IPS-11a (cell line): ENCODE results near the gene ELMO1.
"Not testable (repeated sequence)": the region's sequence is repeated elsewhere in the genome, so short reads cannot be mapped to it uniquely, and the experiment has no call there.

Source experiments
- H3K4me3 ChIP-seq: one replicate; pipeline ENCODE4 v1.5.1; 2013; ENCODE audit warnings: low read depth, low read length, control low read depth

Gene ELMO1

DNA sequence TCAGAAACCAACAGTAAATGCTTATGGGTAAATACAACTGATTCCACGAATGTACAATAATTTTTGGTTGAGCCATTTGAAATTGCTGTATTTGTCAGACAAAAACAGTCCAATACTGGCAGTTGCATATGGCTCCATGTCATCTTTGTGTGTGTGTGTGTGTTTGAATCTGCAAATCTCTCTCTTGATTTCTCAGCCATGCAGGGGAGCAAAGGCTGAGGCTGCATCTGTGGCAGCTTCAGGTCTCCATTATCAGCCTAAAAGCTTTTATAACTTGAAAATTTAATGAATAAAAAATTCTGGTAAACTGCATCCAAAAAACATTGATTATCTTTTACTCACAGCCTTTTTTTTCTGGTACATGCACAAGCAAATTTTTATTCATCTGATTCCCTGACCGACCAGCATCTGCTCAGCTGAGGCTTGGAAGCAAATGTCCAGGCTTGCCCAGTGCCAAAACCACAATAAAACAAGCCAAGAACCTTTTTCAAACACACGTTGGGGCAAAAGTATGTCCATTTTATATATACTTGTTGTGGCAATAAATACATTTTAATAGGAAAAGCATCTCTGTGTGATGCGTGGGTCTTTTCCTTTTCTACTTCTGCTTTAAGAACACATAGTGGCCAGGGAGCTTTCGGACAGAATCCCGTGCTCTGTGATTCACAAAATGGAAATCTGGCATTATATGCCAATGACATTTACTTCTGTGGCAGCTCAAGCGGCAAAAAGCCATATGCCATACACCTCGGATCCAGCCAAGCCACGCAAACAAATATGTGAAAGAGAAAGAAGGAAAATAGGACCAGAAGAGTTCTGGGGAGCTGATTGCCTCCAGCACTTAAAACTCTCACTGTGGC lies 448.8 kb downstream of the ELMO1 start:
- H3K4me3 ChIP-seq, result no peak overlapping the region

DNA sequence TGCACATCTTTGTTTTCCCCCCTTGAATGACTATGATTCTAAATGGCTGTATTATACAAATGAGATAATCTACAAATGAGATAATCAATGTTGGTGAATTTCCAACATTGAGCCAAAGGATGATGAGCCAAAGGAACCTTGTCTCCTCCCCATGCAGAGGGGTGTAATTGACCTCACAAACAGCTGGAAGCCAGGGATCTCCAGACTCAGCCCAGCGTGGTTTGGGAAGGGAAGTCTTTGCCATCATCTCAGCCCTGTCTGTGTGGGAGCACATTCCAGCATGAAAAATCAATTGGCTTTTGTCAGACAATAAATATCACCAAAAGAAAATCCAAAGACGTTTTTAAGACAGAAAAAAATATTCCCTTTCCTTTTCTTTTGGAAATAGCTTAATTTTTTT lies 452.9 kb downstream of the ELMO1 start:
- no peak overlapping the region for H3K4me3 ChIP-seq

DNA sequence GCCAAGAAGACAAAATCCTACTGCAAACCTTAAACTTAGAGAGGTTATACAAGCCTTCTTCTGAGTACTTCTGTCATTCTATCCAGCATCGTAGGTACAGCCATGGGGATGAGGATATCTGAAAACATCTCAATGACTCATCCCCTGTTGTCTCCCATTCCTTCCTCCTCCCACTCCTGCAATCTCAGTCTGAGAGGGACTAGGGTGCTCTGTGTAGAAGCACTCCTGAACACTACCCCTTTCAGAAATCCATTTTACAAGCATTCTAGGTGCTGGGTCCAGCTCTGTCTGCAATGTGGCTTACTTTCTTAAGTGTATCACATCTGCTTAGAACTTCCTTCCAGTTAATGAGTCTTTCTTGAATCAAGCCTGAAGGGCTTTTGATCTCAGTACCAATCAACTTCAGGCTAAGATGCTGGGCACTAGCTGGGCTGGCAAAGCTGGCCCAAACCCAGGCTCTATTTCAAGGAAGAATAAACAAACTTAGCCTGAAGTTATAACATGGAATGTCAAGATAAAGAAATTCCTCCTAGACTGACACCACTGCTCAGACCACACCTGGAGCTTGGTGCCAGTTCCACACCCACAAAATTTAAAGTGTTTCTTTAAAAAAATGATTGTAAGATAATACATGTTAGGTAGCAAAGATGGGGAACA lies 454.1 kb downstream of the ELMO1 start:
- H3K4me3 ChIP-seq, result no peak overlapping the region

DNA sequence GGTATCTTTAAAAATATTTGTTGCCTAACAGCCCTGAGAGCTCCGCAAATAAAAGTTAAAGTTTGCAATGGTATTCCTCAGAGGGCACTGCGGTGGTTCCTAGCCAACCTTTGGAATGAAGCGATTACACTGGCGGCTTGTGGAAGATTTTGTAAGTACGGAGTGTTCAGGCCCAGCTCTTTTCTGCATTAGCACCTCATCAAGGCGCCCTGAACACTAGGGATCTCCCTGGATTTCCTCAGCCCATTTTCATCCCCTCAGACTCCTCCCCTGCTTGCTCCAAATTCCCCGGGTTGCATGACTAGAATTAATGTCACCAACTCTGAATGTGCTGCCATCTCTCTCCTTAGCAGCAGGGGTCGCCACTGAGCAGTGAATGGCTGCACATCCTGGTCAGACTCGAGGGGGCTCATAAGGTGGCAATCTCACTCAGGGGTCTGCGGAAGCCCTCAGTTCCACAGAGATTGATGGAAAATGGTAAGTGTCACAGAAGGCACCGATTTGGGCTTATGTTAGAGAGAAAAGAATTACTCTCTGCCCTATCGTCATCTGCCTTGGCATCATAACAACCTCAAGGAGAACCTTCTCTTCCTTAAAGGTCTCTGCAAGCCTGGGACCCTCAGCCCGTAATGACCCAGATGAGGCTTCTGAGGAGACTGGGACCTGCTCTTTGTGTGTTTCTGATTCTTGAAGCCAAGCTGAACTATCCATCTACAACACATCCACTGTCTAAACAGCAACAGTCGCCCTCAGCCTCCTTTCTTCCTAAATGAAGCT lies 461.5 kb downstream of the ELMO1 start:
- H3K4me3 ChIP-seq, result no peak overlapping the region

DNA sequence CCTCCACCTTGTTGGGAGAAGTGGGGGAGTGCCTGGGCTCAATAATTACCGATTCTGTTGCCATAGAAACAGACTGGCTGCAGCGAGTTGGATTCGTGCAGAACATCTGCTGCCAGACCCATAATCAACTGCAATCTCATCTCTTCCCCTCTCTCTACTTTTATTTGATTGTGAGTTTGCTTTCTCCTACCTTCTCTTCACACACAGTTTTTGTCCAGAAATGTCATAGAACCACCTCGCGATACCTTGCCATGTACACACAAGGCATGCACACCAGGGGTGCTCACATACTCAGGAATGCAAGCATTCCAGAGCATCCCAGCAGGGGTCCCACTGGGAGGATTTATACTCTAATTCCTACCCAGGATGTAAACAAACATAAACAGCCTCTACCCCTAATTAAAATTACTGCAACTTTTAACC lies 462.1 kb downstream of the ELMO1 start:
- H3K4me3 ChIP-seq, result no peak overlapping the region

DNA sequence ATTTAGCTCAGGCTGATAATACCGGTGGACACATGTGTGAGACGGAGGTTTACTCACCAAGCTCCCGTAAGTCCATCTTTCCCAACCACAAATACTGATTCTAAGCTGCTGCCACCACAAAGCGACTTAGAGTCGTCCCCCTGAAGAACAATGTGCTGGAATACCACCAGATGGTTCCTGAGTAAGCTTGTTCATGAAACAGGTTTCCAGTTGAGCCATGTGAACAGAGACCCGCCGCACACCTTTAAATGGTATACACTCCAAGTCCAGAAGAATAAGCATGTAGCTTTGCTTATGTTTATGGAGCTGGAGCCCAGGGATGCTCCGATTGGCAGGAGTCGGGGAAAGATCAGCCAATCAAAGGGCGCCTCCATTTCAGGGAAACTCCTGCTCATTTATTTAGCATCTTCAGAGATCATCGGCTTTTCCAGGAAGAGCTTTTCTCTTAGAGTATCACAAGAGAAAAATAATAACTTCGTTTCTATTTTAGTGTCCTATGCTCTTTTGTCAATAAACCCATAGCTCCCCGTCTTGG lies 462.7 kb downstream of the ELMO1 start:
- no peak overlapping the region for H3K4me3 ChIP-seq

DNA sequence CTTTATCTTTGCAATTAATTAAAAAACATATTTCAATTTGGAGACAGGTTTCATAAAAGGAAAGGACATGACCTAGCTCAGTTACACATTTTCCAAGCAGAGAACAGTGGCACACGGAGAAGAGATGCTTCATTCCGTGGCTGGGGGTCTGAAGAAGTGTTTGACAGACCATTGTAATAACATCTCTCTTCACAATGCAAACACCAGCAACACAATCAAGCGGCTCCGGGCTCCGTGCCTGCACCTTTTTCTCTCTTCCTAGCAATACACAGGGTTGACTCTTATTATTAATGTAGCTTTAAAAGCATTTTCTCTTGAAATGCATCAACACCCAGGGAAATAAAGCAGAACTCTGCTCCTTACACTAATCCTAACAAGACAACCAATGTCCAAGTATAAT lies 463.3 kb downstream of the ELMO1 start:
- H3K4me3 ChIP-seq, result no peak overlapping the region

DNA sequence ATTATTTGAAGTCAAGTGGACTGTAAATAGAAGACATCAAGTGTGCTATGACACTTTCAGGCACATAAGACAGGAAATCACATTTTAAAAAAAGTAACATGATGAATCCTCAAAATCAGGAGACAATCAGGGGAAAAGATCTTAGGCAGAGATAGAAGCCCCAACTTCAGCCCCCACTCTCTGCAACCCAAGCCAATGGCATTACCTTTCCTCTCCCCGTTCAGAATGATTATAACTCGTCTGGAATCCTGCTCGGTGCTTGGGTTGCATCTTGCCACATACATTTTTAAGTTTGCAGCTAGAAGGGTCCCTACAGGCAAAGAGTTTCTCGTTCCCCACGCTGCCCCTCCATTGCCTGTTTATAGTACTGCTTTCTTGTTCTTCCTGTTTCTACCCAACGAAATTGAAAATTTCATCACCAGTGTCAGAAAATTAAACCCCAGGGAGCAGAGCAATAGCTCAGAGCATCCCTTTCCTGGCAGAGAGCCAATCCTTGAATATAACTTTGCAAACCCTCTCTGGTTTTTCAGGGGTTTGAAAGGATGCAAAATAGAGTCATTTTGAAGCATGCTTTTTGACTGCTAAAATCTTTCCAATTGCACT lies 463.9 kb downstream of the ELMO1 start:
- no peak overlapping the region for H3K4me3 ChIP-seq

DNA sequence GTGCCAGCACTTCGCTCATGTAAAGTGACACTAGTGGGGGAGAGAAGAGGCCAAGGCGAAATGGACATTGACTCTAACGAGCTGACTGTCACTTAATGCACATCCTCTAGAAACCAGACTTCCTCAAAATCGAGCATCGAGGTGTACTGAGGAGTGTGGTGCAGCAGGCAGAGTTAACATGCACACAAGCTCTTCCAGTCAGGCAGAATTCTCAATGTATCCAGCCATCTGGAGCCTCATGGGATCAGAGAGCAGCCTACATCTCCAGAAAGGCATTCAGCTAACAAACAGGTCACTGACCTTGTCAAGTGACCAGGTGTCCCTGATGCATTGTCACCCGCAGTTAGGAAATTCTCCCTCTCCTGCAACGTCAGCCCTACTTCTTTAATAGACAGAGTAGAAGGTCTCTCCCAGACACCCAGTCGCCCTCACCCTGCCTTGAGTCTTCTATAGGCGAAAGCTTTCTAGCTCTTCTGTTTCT lies 464.6 kb downstream of the ELMO1 start:
- H3K4me3 ChIP-seq, result no peak overlapping the region

DNA sequence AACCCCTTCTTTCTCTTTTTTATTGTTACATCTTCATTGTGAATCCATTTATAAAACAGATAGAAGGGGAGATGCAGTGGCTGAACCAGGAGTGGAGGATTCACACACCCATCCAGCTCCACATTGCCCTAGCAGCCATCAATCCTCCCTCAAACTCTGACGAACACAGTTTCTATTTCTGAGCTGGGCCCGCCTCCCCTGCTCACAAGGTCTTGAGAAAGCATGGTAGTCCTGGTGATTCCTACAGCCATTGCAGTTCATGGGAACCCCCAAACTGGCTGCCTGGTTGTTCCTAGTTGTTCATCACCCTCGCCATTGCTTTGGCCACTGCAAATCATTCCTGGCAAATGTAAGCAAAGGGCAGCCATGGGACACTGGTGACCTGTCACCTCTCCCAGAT lies 465.9 kb downstream of the ELMO1 start:
- H3K4me3 ChIP-seq, result no peak overlapping the region

DNA sequence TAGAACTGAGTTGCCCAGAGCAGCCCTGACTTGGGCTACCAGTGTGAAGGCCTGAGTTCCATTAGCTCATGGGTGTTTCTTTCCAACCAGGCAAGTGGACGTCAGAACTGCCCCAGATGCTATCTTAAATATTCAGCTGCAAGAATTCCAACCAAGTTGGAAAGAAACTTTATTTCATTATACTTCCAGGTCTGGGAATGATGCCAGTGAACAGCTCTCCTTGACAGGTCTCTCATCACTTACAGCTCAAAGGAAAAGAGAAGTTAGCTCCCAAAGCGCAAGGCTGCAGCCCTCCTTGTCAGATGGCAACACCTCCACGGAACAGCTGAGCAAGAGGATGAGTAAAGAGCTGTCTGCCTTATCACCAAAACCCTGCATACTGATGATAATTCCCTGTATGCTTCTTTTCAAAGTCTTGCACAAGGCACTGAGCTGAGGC lies 468.8 kb downstream of the ELMO1 start:
- H3K4me3 ChIP-seq, result no peak overlapping the region

DNA sequence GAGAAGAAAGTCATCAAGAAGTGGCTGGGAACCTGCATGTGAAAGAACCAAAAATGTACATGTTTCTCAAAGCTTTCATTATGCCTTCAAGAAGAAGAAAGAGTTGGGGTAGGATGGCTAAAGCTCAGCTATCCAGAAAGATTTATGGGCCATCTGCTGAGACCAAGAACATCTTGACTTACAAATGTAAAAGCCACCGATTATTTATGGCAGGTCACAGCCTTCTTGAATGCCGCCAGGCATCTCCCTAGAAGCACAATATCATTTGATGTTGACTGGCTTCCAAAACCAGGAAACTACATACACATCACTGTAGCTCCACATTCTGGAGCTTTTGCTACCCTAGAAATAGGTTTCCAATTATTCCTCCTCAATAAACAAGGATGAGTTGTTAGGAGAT lies 470.2 kb downstream of the ELMO1 start:
- no peak overlapping the region for H3K4me3 ChIP-seq

DNA sequence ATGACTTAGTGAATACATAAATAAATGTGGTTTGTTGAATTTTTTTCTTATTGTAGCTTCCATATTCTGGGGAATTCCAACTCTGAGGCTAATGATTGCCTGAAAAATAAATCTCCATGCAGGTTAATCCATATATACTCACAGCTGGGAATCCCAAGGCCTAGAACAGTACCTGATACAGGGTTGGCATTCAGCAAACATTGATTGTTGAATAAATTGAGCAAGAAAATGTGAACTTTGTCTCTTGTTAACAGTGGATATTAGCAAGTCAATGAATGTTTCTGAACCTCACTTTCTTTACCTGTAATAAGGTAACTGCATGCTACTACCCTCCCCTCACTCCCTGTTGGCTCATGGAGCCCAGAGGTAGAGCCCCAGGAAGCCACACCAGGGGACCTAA lies 470.8 kb downstream of the ELMO1 start:
- no peak overlapping the region for H3K4me3 ChIP-seq

DNA sequence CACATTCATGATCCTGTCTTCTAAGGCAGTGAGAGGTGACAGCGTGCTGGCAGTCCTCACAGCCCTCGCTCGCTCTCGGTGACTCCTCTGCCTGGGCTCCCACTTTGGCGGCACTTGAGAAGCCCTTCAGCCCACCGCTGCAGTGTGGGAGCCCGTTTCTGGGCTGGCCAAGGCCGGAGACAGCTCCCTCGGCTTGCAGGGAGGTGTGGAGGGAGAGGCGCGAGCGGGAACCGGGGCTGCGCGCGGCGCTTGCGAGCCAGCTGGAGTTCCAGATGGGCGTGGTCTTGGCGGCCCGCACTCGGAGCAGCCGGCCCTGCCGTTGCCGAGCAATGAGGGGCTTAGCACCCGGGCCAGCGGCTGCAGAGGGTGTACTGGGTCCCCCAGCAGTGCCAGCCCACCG lies 475.1 kb downstream of the ELMO1 start:
- H3K4me3 ChIP-seq, result not testable (repeated sequence)

DNA sequence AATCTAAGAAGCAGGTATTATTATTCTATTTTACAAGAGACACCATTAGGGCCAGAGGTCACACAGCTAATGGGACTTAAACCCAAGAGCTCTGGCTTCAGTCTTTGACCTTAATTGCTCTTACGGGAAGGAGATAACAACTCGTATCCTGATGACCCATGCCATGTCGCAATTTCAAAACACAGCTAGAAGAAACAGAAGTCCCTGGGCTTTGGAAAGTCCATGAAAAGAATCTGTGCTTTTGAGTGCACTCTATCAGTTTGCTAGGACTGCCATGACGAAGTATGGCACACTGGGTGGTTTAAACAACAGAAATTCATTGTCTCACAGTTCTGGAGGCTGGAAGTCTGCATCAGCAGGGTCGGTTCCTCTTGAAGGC lies 476.5 kb downstream of the ELMO1 start:
- H3K4me3 ChIP-seq, result no peak overlapping the region

DNA sequence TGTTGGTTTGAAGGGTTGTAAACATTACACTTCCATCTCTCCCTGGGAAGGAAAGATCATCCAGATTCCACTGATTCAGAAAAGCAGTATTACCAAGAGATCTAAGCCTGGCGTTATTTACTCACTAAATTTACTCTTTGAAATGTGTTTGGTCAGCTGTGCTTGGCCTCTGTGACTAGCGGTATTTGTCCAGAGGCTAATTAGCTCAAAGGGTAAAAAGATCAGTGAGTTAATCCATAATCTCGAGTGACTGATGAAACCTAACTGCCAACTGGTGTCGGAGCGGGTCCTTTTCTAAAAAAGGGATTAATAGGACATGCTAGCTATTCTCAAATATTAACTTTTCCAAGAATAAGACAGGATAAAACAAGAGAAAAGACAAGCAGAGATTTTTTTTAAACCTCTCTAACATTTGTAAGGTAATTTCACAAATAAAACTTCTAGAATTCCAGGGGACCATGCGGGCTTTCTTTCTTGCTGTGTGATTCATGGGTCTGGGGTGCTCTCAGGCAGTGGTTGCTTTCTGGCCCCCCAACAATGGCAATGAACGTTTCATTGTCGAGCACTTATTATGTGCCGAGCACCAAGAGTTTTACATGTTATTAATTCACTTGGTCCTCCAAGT lies 477.0 kb downstream of the ELMO1 start:
- no peak overlapping the region for H3K4me3 ChIP-seq

DNA sequence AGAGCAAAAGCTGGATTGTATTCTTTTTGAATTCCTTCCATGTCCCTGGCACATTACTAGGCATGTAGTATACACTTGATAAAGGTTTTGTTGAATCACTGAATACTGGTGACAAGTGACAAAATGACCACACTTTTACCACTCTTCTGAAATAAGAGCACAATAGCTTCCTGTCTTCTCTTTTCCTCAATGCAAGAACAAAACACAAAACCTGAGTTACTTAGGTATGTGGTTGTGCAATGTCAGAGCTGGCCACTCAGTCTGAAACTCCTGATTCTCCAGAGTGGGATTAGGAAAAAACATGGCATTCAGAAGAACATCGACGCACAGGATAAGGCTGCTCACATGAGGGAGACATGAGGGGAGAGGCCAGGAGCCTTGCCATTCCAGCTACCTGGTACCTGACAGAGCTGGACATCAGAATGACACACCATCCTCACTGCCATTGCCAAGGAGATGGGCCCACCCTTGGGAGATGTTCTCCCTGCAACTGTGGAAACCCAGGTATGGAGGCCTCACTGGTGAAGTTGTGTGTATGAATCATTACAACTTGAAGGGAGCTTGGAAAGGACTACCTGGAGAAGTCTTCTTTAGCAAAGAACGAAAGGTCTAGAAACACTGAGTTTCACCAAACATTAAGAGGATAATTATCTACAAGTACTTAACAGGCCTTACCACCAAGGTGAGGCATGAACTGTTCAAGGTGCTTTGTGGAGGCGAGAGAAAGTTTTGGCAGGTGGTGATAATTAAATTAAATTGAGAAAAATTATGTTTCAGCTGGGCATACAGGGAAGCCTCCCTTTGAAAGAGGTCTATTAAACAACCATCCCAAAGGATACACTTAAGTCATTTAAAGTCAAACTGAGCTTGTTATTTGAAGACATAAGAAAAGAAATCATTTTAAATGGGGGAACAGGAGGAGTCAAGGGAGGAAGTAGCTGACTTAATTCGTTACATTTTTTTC lies 477.8 kb downstream of the ELMO1 start:
- H3K4me3 ChIP-seq, result no peak overlapping the region

DNA sequence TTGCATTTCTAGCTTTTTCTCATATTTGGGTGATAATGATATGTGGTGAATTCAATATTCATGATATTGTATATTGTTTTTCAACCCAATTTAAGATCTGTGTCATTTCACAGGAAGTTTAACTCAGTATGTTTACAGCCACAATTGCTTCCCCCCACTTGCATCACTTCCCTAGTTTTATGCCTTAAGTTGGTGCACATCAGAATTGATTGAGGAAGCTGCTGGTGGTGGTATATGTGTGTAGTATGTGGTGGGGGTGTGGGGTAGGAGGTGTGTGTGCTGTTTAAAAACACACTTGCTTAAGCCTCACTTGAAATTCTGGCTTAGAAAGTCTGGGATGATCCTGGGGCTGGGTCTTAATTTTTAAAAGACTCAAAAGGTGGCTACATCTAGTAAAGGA lies 479.3 kb downstream of the ELMO1 start:
- H3K4me3 ChIP-seq, result no peak overlapping the region

DNA sequence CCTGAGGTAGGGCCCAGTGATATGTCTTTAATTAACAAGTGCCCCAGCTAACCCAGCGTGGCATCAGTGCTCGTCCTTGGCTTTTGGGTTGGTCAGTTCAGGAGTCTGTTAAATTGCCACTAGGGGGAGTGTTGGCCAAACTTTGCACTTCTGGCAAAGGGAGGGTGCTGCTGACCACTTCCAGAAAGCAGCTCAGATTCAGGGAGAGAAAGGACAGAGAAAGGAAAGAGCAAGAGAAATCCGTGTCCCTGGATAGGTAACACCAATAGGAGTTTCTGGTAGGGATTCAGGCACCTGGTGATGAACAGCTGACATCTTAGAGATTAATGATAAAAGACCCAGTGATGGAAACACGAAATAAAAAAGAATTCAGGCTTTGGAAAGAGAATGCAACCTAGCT lies 481.3 kb downstream of the ELMO1 start:
- no peak overlapping the region for H3K4me3 ChIP-seq
